Right lobe of liver (tissue), 6 donors: ENCODE measurements around the gene RHOBTB1. TPM values are rescaled to one million over a fixed set of nuclear protein-coding genes. Genes with fewer than 3 reads are reported as not detected.

ENCODE experiments used
- ATAC-seq, 4 donors: fragments of 200-7000 bp; cut with Tn5 transposase; one replicate each; pipeline ENCODE4 v1.9.1; 2020; ENCODE audit warnings: mild to moderate bottlenecking in 4 of 4, moderate library complexity in 4 of 4
- DNase-seq, 3 donors: peaks; one replicate each; pipeline ENCODE4 v3.0.0-alpha.2; 2020
- H3K27ac ChIP-seq, 3 donors: fragments of 200-600 bp; one replicate each; pipeline ENCODE4 v1.8.0; 2022
- H3K27me3 ChIP-seq, 2 donors: fragments of 200-600 bp; one replicate each; pipeline ENCODE4 v1.8.0; 2022
- H3K36me3 ChIP-seq, 4 donors: fragments of 200-600 bp; sonication (generic) in 1 of 4; one replicate each; pipeline versions ENCODE4 v1.5.1 to v1.8.0; 2017 to 2022; ENCODE audit warnings: control low read depth in 1 of 4
- H3K4me1 ChIP-seq, 4 donors: fragments of 200-600 bp; sonication (generic) in 1 of 4; one replicate each; pipeline versions ENCODE4 v1.5.1 to v1.8.0; 2017 to 2022; ENCODE audit warnings: control low read depth in 1 of 4
- H3K4me3 ChIP-seq, 3 donors: fragments of 200-600 bp; one replicate each; pipeline ENCODE4 v1.8.0; 2022
- H3K9me3 ChIP-seq, 4 donors: fragments of 200-600 bp; sonication (generic) in 1 of 4; one replicate each; pipeline versions ENCODE4 v1.5.1 to v1.8.0; 2017 to 2022; ENCODE audit warnings: control low read depth in 1 of 4
- CTCF ChIP-seq, 4 donors: fragments of 200-600 bp in 3 of 4; fragments of 450-650 bp in 1 of 4; IDR thresholded peaks; one replicate each; pipeline versions ENCODE4 v1.5.1 to v1.8.0; 2016 to 2022; ENCODE audit warnings: antibody characterized with exemption in 4 of 4, mild to moderate bottlenecking in 2 of 4
- POLR2A ChIP-seq: fragments of 450-650 bp; IDR thresholded peaks from one replicate; pipeline ENCODE4 v1.6.1; 2017; ENCODE audit warnings: antibody characterized with exemption, mild to moderate bottlenecking
- WGBS: methylation state at CpG from one replicate; pipeline ENCODE4 v1.1.6; 2018; ENCODE audit warnings: low coverage, low lambda C conversion rate; ENCODE audit not compliant: insufficient coverage; ENCODE audit errors: missing lambda C conversion rate; 5-methylcytosine and 5-hydroxymethylcytosine counted together
- intact Hi-C, 2 donors: fragments of 100-400 bp; cut with DNase I; formaldehyde crosslinking; loops; one replicate each; pipeline versions ENCODE4 v1.11.2 to v1.14.1; 2022
- total RNA-seq, 6 experiments: library from RNA; depleted of rRNA in 2 of 6; stranded (reverse); fragments of >200 nt in 2 of 6; fragmentation: NEBNext Ultra II Directional in 3 of 6; extraction: Animal tissue kit (Norgen Biotek cat#: 25700) in 3 of 6; gene quantifications; one replicate each; pipeline versions ENCODE4 v1.1.0 to v1.2.4, GENCODE V29; 2016 to 2023
- donor health status: DM: no; HTN: yes; CAD: no.
- donor health status: DM: no; HTN: no; CAD: no.
- donor health status: DM: no; HTN: no; CAD: no.
- donor health status: DM: no; HTN: yes; CAD: no.
- donor health status: DM: no; HTN: yes; CAD: no.

RHOBTB1 gene
- total RNA-seq, 6 experiments from 2014 or later, result 3.0 to 5.4 (median 4.4) TPM

GRCh38 chr10:60883187-60883586, 60.8 kb downstream of the RHOBTB1 start:
- H3K27ac ChIP-seq, result no peak overlapping the region
- H3K27me3 ChIP-seq, result no peaks in the 10 kb centered on the region
- DNase-seq, result no peak
- H3K4me1 ChIP-seq, result no peaks in the 10 kb centered on the region
- TF ChIP-seq CTCF (IDR thresholded peaks at IDR 0.05) (peak; percentile 26 to 54 (median 44)), POLR2A (no peak)
- peak; percentile 60 to 91 (median 72) for ATAC-seq
- H3K36me3 ChIP-seq, result no peaks in the 10 kb centered on the region
- intact Hi-C loops, result no loop called here
- 65% methylated on average over 6 of the region's 6 CpGs for WGBS
- H3K4me3 ChIP-seq, result no peak overlapping the region
- H3K9me3 ChIP-seq, result no peaks in the 10 kb centered on the region

GRCh38 chr10:60878224-60878623, 65.8 kb downstream of the RHOBTB1 start:
- TF ChIP-seq POLR2A, result no peak
- no peak for TF ChIP-seq CTCF (IDR thresholded peaks at IDR 0.05)
- no peaks in the 10 kb centered on the region for H3K27me3 ChIP-seq
- no peaks in the 10 kb centered on the region for H3K4me1 ChIP-seq
- DNase-seq (no peak), ATAC-seq (no peak)
- no peaks in the 10 kb centered on the region for H3K36me3 ChIP-seq
- no peaks in the 10 kb centered on the region for H3K9me3 ChIP-seq
- 59% methylated on average over 3 of the region's 3 CpGs for WGBS
- no peak overlapping the region for H3K4me3 ChIP-seq
- intact Hi-C loops, result no loop called here
- H3K27ac ChIP-seq, result no peak overlapping the region

GRCh38 chr10:60877777-60878120, 66.2 kb downstream of the RHOBTB1 start:
- Histone ChIP-seq H3K9me3 (no peaks in the 10 kb centered on the region), H3K27me3 (no peaks in the 10 kb centered on the region), H3K4me3 (no peak overlapping the region), H3K27ac (no peak overlapping the region), H3K4me1 (no peaks in the 10 kb centered on the region), H3K36me3 (no peaks in the 10 kb centered on the region)
- ATAC-seq (no peak), DNase-seq (no peak)
- no peak for TF ChIP-seq POLR2A
- no peak for TF ChIP-seq CTCF (IDR thresholded peaks at IDR 0.05)
- 71% methylated on average over 2 of the region's 2 CpGs for WGBS
- intact Hi-C loops, result no loop called here

- WGBS, result 48% methylated on average over 2 of the region's 3 CpGs
- H3K36me3 ChIP-seq, result no peaks in the 10 kb centered on the region
- intact Hi-C loops, result no loop called here
- H3K9me3 ChIP-seq, result no peaks in the 10 kb centered on the region
- no peak overlapping the region for H3K27ac ChIP-seq
- H3K4me3 ChIP-seq, result no peak overlapping the region
- no peaks in the 10 kb centered on the region for H3K4me1 ChIP-seq
- no peaks in the 10 kb centered on the region for H3K27me3 ChIP-seq
- no peak for DNase-seq
- ATAC-seq, result no peak
- TF ChIP-seq POLR2A (no peak), CTCF (IDR thresholded peaks at IDR 0.05) (no peak)
These were observed 66.8 kb downstream of the RHOBTB1 start for GRCh38 chr10:60877061-60877776.
